ENCODE data around the gene DNAAF5.

Gene DNAAF5

GRCh38 chr7:726084-726853, at the start of gene DNAAF5:
Gene DNAAF5, plus strand, starts transcription at chr7:726699. Its CDS starts 22 bp downstream, at chr7:726721.
- peak; percentile 93 for DNase-seq

DNA sequence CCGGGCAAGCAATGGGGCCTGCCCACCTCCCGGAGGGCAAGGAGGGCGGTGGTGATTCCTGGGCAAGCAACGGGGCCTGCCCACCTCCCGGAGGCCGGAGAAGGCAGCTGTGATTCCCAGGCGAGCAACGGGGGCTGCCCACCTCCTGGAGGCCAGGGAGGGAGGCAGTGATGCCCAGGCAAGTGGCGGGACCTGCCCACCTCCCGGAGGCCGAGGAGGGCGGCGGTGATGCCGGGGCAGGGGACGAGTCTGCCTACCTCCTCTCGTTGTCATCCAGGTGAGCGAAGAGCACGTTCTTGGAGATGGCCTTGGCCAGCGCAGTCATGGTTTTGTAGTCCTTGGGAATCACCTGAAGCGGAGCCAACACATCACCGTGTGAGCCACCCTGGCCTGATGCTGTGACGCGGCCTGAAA, 49.5 kb upstream of the DNAAF5 start:
- DNase-seq, result no peak

DNA sequence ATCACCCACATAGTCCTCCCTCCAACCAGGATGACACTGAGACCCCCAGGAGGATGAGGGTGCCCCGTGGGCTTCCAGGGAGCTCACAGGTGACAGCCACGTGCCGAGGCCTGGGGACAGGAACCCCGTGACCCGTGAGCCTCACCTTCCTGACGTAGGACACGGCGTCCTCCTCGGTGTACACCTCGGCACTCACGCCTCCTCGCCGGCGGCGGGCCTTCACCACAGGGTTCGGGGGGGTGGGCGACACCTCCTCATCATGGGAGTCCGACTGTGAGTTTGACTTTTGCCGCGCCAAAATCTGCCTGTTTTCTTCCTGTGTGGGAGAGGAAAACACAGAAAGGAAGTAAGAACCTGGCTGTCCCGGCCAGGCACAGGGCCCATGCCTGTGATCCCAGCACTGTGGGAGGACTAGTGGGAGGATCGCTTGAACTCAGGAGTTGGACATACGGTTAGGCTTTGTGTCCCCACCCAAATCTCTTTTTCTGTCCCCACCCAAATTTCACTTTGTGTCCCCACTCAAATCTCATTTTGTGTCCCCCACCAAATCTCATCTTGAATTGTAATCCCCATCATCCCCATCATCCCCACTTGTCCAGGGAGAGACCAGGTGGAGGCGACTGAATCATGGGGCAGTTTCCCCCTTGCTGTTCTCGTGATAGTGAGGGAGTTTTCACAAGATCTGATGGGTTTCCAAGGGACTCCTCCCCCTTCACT, 45.9 kb upstream of the DNAAF5 start:
- no peak for DNase-seq

- no peak for DNase-seq
Observed at GRCh38 chr7:681551-682307, 44.8 kb upstream of the DNAAF5 start.

- DNase-seq, result no peak
Observed at GRCh38 chr7:682810-683209, 43.7 kb upstream of the DNAAF5 start.

DNA sequence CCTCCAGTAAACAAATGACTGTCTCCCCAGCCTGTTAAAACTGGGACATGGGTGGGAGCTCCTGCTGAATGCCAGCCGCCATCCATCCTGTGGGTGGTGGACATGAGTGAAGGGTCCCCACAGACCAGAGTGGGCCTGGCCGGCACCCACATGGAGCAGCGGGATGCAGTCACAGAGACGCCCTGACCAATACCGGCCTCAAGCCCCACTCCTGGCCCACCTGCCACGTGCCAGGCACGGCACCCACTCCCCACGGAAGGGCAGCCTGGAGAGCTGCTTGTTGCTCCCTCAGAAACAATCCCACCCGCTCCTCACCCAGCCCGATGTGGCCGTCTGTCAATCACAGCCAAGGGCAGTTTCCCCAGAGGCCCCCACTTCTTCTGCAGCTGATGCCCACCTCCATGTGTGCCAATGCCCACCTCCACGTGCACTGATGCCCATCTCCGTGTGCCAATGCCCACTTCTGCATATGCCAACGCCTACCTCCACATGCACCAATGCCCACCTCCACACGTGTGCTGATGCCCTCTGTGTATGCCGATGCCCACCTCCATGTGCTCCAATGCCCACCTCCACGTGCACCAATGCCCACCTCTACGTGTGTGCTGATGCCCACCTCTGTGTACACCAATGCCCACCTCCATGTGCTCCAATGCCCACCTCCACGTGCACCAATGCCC, 42.8 kb upstream of the DNAAF5 start:
- no peak for DNase-seq

DNA sequence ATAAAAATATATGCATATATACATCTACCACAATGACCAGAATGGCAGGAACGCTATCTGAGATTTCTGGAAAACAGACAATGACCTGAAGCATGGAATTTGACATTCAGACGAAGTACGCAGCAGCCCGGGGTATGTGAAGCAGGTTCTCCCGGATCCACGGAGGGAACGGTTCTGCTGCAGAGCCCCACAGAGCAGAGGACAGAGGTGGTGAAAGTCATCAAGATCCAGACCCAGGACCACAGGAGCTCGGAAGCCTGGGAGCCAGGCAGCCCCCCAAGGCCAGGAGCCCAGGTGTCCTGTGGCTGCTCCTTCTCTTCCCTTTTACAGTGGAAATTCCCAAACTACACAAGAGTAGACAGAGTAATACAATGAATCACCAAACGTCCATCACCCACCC, 42.1 kb upstream of the DNAAF5 start:
- DNase-seq, result no peak

DNA sequence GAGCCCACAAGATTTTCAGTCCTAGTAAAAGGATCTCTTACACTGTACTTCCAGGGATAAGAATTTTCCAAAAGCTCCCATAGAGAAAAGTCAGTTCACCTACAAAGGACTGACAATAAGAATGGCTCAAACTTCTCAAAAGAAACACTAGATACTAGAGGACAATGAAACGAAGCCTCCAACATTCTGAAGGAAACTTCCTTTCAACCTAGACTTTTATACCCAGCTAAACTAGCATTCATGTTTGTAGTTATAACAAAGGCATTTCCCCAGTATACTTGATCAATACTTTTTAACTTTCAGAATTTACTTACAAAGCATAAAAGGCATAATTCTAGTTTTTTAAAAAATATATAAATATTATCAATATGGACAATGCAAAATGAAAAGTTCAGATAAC, 41.0 kb upstream of the DNAAF5 start:
- DNase-seq, result no peak

DNA sequence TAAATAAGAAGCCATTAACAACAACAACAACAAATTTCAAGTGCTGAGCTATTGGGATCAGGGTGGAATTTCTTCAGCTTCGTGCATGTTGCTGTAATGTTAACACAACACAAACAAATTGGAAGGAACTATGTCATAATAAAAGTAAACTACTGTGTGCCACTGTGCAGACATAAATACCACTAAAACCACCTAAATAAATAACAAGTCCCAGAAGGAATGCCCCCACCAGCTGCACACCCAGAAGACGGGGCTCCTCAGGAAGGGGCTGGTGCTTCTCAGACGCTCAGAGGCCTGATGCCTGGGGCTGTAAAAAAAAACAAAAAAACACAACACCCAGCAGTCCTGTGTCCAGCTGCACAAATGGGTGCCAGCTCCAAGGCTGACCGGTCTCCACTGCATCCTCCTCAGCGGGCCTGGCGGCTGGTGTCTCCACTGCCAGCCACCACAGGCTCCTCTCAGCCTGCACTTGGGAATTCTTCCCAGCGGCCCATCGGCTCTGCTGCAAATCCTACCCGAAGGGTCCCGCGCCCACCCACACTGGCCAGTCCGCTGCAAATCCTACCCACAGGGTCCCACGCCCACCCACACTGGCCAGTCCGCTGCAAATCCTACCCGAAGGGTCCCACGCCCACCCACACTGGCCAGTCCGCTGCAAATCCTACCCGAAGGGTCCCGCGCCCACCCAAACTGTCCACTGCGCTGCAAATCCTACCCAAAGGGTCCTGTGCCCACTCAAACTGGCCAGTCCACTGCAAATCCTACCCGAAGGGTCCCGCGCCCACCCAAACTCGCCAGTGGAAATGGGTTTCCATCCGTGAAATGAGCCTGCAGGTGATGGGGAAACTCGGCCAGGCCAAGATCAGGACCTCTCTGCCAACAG, 35.8 kb upstream of the DNAAF5 start:
- DNase-seq, result no peak

- DNase-seq, result no peak
Observed at GRCh38 chr7:691361-692045, 35.0 kb upstream of the DNAAF5 start.

DNA sequence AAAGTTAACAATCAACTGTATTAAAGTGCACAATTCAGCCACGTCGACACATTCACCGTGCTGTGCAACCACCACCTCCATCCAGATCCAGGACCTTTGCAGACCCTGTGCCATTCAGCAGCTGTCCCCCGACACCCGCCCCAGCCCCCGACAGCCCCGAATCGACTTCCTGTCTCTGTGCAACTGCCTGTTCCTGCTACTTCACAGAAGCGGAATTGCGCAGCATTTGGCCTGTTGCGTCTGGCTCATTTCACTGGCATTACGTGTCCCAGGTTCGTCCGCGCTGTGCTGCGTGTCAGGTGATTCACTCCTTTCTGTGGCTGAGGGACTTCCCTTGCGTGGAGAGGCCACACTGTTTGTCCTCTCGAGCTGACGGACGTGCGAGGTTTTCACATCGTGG, 33.2 kb upstream of the DNAAF5 start:
- no peak for DNase-seq

DNA sequence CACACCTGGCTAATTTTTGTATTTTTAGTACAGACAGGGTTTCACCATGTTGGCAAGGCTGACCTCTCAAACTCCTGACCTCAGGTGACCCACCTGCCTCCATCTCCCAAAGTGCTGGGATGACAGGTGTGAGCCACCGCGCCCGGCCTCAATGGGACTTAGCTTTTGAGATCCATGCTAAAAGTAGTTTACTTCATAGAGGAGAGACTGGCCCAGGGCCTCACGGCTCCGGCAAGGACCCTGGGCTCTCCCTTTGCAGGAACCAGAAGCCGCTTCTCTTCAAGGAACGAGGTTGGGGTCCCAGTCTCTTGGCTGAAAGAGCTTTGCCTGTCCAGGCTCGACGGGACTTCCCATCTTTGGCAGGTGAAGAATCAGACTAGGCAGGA, 30.1 kb upstream of the DNAAF5 start:
- DNase-seq, result no peak

DNA sequence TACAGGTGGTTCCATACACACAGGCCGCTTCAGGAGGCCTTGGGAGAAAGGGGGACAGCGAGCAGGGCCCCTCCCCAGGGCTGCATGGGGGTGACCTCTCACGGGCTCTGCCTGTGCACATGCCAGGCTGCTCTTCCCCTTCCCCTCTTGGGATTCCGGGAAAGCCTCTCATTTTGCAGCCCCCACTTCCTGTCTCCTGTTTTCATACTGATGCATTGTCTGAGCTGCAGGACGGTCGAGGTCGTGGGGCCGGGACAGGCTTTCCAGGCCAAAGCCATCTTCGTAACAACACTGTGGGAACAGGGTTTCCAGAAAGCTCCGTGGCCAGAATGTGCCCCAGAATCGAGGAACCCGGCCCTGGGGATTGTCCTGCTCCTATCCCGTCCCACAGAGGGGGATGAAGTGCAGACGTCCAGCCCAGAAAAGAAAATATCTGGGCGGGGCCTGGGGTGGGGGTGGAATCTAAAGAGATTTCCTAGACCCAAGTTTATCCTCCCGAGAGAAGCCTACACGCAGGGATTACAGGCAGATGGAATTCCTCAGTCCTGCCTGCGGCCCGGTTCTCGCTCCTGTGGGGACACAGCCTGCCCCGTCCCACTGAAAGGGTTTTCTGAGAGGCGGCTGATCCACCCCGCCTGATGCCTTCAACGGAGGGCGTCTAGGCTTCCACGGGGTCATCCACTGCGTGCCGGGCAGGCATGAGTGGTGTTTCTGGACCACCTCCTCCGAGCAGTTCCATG, 29.5 kb upstream of the DNAAF5 start:
- DNase-seq, result peak; percentile 55

GRCh38 chr7:698515-699475, 27.7 kb upstream of the DNAAF5 start:
- DNase-seq, result no peak

DNA sequence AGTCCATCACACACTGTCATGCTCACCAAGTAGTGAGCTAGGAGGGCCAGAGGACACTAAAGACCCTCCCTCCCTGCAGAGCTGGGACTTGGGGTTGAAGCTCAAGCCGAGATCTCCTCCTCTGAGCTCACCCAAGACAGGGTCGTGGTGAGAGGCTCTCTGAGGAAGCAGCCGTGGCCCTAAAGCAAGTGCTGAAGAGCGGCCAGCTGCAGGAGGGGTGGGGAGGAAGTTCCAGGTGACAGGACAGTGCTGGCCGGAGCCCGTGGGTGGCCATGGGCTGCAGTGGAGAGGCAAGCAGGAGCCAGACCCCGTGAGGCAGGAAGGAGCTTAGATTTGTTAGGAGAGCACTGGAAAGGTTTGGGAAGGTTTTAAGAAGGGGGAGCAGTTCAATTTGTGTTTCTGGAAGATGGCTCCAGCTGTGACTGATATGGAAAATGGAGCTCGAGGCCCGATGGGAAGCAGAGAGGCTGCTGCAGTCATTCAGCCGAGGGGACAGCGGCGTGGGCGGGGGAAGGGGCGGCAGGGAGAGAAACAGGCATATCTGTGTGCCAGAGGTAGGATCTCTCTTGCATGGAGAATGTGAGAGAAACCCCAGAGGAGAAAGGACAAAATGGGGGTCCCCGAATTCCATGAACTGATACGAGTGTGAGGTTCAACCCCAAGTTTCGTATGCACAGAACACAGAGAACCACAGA, 26.9 kb upstream of the DNAAF5 start:
- DNase-seq, result no peak

DNA sequence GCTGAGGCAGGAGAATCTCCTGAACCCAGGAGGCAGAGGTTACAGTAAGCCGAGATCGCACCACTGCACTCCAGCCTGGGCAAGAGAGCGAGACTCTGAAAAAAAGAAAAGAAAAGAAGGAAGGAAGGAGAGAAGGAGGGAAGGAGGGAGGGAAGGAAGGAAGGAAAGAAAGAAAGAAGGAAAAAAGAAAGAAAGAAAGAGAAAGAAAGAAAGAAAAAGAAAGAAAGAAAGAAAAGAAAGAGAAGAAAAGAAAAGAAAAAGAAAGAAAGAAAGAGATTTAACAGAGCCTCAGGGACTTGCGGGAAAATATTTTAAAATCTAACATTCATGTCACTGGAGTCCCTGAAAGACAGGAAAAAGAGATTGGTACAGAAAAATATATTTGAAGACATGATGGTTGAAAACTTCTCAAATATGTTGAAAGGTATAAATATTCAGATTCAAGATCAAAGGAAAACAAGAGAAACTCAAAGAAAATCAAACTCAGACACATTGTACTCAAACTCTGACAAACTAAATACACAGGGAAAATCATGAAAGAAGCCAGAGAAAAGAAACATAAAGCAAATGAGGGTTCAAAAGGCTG, 25.3 kb upstream of the DNAAF5 start:
- DNase-seq, result no peak

- no peak for DNase-seq
Observed at GRCh38 chr7:703049-703448, 23.4 kb upstream of the DNAAF5 start.

DNA sequence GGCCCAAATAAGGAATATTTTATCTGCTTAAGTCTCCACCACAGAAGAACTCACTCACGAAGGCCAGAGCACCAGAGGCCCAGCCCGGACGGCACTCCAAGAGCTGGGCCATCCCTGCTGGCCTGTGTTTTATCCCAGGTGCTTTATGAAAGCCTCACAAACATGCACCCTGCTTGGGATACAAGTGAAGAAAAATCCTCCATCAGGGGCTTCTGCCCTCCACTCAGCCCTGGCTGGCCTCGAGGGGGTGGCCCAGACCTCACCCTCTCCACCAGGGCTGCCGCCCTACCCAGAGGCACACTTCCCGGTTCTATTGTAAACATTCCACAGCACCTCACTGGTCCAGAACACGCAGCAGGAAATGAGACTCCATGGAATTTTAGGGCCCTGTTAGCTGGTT, 19.8 kb upstream of the DNAAF5 start:
- no peak for DNase-seq
